ENCODE data around the gene F10.
A peak's percentile ranks its signal among the peaks of the same experiment; 100 is the strongest.
"Not testable (repeated sequence)": the region's sequence is repeated elsewhere in the genome, so short reads cannot be mapped to it uniquely, and the experiment has no call there.

Gene F10

DNA sequence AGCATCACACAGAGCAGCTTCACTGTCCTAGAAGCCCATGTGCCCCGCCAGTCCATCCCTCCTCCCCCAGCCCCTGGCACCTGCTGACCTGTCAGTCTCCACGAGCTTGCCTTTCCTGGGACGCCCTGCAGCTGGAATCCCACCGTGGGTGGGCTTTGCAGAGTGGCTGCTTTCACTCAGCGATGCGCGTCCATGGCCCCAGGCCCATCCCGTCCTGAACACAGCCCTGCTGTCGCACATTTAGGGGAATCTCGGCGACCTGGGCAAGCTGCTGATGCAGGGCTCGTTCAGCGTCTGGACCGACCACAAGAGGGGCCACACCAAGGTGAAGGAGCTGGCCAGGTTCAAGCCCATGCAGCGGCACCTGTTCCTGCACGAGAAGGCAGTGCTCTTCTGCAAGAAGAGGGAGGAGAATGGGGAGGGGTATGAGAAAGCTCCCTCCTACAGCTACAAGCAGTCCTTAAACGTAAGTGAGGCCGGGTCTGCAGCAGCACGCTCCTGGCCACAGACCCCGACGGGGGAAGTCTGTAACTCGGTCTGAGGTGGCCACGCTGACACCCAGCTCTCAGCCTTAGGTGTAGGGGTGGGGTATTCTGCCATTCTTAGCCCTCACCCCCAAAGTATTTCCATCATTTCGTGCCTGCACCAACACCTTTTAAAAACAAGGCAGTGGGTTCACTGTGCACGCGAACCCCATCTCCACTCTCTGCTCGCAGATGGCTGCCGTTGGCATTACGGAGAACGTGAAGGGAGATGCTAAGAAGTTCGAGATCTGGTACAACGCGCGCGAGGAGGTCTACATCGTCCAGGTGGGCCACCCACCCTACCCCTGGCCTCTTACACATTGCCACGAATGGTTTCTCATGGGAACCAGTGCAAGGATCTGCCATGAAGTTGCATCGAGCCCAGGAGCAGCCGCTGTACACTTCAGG is 35.3 kb upstream of the F10 start:
- no peak for DNase-seq

DNA sequence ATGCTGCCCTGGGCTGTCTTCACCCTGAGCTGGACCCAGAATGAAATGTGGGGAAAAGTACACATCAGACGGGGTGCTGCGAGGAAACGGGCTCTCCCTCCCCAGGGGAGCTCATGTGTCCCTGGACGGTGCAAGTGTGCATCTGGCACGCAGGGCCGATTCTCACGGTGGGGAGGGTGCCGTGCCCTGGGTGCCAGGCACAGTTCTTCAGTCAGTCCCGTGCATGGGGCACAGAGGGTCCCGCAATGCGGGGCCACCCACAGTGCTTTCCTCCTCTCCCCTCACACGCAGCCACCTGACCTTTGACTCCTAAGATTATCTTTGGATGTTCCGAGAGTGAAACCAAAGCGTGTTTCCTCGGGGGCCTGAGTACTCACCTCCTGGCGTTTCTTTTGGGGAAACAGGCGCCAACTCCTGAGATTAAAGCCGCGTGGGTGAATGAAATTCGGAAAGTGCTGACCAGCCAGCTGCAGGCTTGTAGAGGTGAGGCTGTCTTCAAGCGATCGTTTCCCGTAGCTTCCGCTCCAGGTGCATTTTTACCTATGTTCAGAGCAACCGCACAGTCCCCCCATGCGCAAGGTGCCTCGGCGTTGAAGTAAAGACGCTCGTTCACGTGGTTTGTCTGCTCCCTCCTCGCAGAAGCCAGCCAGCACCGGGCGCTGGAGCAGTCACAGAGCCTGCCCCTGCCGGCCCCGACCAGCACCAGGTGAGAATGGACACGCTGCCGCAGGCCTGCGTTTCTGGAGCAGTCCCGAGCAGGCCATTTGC is 34.5 kb upstream of the F10 start:
- DNase-seq: no peak

GRCh38 chr13:113088691-113089020 is 33.9 kb upstream of the F10 start:
- no peak for DNase-seq

GRCh38 chr13:113089693-113090414 is 32.7 kb upstream of the F10 start:
- no peak for DNase-seq

- no peak for DNase-seq
These were observed 32.2 kb upstream of the F10 start for GRCh38 chr13:113090415-113090770.

- no peak for DNase-seq
These were observed 31.8 kb upstream of the F10 start for GRCh38 chr13:113090806-113091205.

DNA sequence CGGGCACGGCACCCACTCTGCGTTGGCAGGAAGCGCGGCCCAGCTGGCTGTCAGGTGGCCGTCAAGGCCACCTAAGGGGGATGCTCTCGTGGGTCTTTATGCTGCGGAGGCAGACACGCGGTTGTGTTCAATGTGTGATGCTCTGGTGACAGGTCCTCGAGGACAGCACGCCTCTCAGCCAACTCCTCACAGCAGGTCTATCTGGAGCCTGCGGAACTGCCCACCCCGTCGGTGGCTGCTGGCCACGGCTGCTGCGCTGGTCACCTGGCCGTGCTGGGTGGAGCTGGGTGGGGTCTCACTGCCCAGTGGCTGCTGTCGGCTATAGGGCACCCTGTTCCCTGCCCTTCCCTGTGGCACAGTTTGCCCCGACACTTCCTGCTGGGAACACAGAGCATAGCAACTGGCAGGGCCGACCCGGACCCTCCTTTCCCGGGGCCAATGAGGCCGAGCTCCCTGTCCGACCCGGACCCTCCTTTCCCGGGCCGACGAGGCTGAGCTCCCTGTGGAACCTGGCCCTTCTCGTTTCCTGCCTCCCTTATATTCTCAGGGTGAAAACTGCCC is 31.3 kb upstream of the F10 start:
- no peak for DNase-seq

GRCh38 chr13:113091891-113092775 is 30.5 kb upstream of the F10 start:
- DNase-seq: no peak

- no peak for DNase-seq
These were observed 29.6 kb upstream of the F10 start for GRCh38 chr13:113092776-113093579.

DNA sequence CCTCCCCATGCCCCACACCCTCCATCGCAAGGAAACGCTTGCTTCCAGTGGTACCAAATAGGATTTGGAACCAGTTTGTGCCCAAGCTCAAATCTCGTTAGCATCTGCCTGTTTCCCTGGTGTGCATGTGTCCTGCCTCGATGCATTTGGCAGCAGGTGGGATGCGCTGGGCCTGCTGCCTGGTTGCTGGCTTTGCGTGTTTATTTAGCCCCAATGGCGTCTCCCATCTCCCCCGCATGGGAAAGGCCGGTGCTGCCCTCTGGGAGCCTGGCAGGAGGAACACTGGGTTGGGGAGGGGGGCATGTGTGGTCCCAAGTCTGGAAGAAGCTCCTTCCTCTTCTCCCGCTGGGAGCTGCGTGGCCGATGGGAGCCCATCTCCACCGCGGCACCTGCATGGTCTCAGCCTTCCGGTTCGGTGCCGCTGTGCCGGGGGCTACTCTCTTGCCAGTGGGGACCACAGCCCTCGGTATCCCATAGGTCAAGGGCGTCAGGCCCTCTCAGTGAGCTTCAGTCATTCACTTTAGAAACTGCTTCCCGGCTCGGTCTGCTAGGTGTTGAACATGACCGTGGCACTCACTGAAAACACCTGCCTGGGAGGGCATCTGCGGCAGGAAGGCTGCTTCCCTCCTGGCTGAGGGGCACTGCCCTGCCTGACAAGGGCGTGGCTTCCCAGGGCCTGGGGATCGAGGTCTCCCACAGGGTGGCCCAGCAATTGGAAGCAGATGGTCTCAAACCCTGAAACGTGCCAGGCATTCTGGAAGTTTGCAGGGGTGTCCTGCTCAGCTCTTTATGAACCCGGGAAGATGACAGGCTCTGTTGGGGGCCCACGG is 28.8 kb upstream of the F10 start:
- DNase-seq: no peak

GRCh38 chr13:113094410-113094800 is 28.2 kb upstream of the F10 start:
- DNase-seq: no peak

- no peak for DNase-seq
These were observed 27.2 kb upstream of the F10 start for GRCh38 chr13:113095146-113096051.

- DNase-seq: no peak
These were observed 26.4 kb upstream of the F10 start for GRCh38 chr13:113096052-113096744.

DNA sequence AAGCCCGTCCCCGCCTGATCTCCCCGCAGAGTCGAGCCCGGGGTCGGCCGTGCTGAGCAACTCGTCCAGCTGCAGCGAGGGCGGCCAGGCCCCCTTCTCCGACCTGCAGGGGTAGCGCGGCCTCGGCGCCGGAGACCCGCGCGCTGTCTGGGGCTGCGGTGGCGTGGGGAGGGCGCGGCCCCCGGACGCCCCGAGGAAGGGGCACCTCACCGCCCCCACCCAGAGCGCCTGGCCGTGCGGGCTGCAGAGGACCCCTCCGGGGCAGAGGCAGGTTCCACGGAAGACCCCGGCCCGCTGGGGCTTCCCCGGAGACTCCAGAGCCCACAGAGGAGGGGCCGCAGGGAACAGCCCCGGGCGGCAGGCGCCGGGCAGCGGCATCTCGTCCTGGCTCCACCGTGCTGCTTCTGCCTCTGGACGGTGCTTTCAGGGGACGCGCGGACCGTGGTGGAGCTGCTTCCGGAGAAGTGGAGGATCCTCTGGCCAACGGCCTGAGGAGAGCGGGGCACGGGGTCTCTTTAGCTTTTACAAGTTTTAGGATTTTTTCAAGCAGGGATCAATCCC is 25.8 kb upstream of the F10 start:
- no peak for DNase-seq

DNA sequence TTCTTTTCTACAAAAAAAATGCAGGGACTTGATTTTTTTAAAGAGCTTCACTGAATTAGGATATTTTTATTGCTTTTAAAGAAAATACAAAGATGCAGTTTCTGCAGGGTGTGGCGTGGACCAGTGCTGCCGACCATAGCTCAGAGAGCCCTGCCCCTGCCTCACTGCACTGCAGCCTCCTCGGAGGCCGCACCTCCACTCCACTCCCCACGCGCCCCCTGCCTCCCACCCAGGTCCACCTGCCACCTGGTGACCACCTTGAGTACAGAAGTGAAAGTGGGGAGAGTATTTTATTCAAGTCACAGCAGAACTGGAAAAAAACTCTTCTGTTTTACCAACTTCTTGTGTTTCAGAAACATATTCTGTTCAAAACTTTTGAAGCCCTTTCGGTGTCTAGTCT is 24.9 kb upstream of the F10 start:
- no peak for DNase-seq

DNA sequence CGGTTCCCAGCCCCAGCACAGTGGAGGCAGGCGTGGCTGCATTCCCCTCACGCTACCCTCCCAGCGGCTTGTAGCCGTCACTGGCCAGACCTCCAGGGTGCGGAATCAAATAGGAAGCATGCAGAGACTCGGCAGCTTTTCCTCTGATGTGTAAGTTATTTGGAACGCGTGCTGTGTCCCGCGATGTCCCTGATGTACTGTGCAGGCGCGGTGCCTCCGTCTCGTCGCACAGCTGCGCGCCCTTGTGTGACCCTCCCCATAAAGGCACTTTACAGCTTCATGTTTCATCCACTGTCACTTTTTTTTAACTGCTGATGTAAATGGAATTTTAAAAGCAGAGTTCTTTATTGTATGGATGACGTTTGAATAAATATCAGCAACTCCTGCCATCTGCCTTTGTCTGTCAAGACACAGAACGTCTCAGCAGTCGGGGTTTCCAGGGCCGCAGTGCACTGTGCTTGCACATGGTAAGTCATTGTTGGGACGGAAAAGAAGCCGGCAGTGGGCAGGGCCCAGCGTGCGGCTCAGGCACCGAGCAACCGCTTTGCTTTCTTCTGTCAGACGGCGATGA is 24.4 kb upstream of the F10 start:
- DNase-seq: peak; percentile 81

GRCh38 chr13:113099142-113099541 is 23.5 kb upstream of the F10 start:
- no peak for DNase-seq

DNA sequence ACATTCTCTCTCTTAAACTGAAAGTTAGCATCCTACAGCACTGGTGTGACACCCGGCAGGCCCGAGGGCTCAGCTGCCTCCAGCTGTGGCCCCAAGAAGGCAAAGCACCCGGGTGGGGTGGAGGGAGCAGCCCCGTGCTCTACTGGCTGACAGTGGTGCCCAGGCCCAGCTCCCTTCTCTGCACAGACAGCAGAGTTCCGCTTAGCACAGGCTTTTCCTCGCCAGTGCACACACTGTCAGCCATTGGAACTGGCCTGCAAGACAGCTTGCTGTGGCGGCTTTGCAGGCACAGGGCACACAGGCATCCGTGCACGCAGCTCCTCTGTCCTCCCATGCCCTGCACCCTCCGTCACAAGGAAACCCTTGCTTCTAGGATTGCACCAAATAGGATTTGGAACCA is 20.3 kb upstream of the F10 start:
- not testable (repeated sequence) for DNase-seq

Data from fibroblast of skin of scalp (primary cell).